DMS114 treated with DMSO at 0.1 percent for 48 hours (cell line): Measurements from ENCODE around the gene TRMT10A.
A peak's percentile ranks its signal among the peaks of the same experiment; 100 is the strongest.

Experiments used
- DNase-seq: peaks from one replicate; lab custom pipeline; 2025; ENCODE audit not compliant: unreplicated experiment; lab: John Stamatoyannopoulos, UW

TRMT10A gene

GRCh38 chr4:99563310-99564186 lies at the start of gene TRMT10A:
TRMT10A (minus strand) TSS chr4:99564039; CDS start chr4:99559338, 4,701 bp downstream.
- DNase-seq, result peak; percentile 90

- DNase-seq, result no peak
Observed at GRCh38 chr4:99612704-99613103, 48.9 kb upstream of the TRMT10A start.

- DNase-seq, result no peak
Observed at GRCh38 chr4:99612281-99612680, 48.4 kb upstream of the TRMT10A start.

GRCh38 chr4:99610605-99611175 lies 46.9 kb upstream of the TRMT10A start:
- no peak for DNase-seq

- no peak for DNase-seq
Observed at GRCh38 chr4:99608417-99608816, 44.6 kb upstream of the TRMT10A start.

- DNase-seq, result no peak
Observed at GRCh38 chr4:99606716-99607115, 42.9 kb upstream of the TRMT10A start.

- DNase-seq, result no peak
Observed at GRCh38 chr4:99594818-99595217, 31.0 kb upstream of the TRMT10A start.

- no peak for DNase-seq
Observed at GRCh38 chr4:99593781-99594641, 30.2 kb upstream of the TRMT10A start.

- no peak for DNase-seq
Observed at GRCh38 chr4:99591757-99592156, 27.9 kb upstream of the TRMT10A start.

GRCh38 chr4:99587803-99588202 lies 24.0 kb upstream of the TRMT10A start:
- DNase-seq, result no peak

GRCh38 chr4:99587309-99587708 lies 23.5 kb upstream of the TRMT10A start:
- DNase-seq, result no peak

GRCh38 chr4:99586797-99587196 lies 23.0 kb upstream of the TRMT10A start:
- DNase-seq, result no peak

- no peak for DNase-seq
Observed at GRCh38 chr4:99586322-99586721, 22.5 kb upstream of the TRMT10A start.

- no peak for DNase-seq
Observed at GRCh38 chr4:99585516-99585915, 21.7 kb upstream of the TRMT10A start.

GRCh38 chr4:99578714-99579113 lies 14.9 kb upstream of the TRMT10A start:
- no peak for DNase-seq

- no peak for DNase-seq
Observed at GRCh38 chr4:99574530-99575324, 10.9 kb upstream of the TRMT10A start, which contains the start of gene MTTP. MTTP (plus strand) TSS chr4:99574824; CDS start chr4:99574910, 86 bp downstream.

GRCh38 chr4:99573735-99574368 lies 10.0 kb upstream of the TRMT10A start:
- no peak for DNase-seq

GRCh38 chr4:99572527-99573240 lies 8.8 kb upstream of the TRMT10A start:
- no peak for DNase-seq

- no peak for DNase-seq
Observed at GRCh38 chr4:99571883-99572282, 8.0 kb upstream of the TRMT10A start.

GRCh38 chr4:99564921-99565320 lies 1.1 kb upstream of the TRMT10A start:
- no peak for DNase-seq
